GM12891 (cell line): Measurements from ENCODE around the gene HUNK.

Experiments used
- DNase-seq: peaks from one replicate; pipeline ENCODE4 v3.0.0; 2011; ENCODE audit warnings: low spot score; ENCODE audit not compliant: insufficient read length
- FAIRE-seq: peaks from 2 replicates; lab custom pipeline; 2011; peaks lifted over from hg19 to GRCh38; lab: Jason Lieb, UNC
- PAX5 ChIP-seq: IDR thresholded peaks from 2 replicates; pipeline ENCODE4 v1.6.1; 2011; ENCODE audit warnings: low read length, moderate library complexity, mild to moderate bottlenecking; ENCODE audit not compliant: insufficient read depth, severe bottlenecking
- POLR2A ChIP-seq: IDR thresholded peaks from 2 replicates; pipeline ENCODE4 v1.6.1; 2011; ENCODE audit warnings: low read depth, low read length, control low read depth
- POLR2AphosphoS5 ChIP-seq: IDR thresholded peaks from 2 replicates; pipeline ENCODE4 v1.6.1; 2011; ENCODE audit warnings: low read depth, low read length, control low read depth
- POU2F2 ChIP-seq: IDR thresholded peaks from 2 replicates; pipeline ENCODE4 v1.6.1; 2011; ENCODE audit warnings: low read depth, mild to moderate bottlenecking, control low read depth, low read length, moderate library complexity
- SPI1 ChIP-seq: IDR thresholded peaks from 2 replicates; pipeline ENCODE4 v1.6.1; 2011; ENCODE audit warnings: low read depth, low read length, control low read depth
- TAF1 ChIP-seq: IDR thresholded peaks from 2 replicates; pipeline ENCODE4 v1.6.1; 2011; ENCODE audit warnings: low read depth, low read length, control low read depth

Gene HUNK

DNA sequence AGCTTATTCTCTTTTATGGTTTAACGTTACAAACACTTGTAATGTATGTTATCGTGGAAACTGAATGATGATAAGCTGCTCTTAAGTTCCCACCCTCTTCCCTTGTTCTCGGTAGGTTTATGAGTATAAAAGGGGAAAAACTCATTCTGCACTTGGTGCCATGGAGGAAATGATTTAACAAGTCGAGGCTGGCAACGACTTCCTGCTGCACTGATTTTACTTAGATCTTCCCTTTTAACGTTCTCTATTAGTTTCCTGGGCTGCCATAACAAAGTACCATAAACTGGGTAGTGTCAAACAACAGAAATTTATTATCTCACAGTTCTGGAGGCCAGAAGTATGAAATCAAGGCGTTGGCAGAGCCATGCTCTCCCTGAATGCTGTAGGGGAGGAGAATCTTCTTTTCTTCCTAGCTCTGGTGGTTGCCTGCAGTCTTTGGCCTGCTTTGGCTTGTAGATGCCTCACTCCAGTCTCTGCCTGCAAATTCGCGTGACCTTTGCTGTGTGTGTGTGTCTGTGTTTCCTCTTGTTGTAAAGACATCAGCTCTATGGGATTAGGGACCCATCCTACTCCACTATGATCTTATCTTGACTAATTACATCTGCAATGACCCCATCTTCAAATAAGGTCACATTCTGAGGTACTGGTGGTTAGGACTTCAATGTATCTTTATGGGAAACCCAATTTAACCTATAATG lies 26.3 kb downstream of the HUNK start:
- TF ChIP-seq POU2F2, result no peak
- DNase-seq, result no peak
- no peak for FAIRE-seq

- FAIRE-seq, result no peak
- TF ChIP-seq POU2F2 (no peak), TAF1 (no peak), PAX5 (no peak), POLR2A (no peak), POLR2AphosphoS5 (no peak), SPI1 (no peak)
- no peak for DNase-seq
Observed at GRCh38 chr21:31900121-31900895, 27.5 kb downstream of the HUNK start.

GRCh38 chr21:31901315-31901714 lies 28.5 kb downstream of the HUNK start:
- FAIRE-seq (no peak), DNase-seq (no peak)
- TF ChIP-seq POU2F2, result no peak

DNA sequence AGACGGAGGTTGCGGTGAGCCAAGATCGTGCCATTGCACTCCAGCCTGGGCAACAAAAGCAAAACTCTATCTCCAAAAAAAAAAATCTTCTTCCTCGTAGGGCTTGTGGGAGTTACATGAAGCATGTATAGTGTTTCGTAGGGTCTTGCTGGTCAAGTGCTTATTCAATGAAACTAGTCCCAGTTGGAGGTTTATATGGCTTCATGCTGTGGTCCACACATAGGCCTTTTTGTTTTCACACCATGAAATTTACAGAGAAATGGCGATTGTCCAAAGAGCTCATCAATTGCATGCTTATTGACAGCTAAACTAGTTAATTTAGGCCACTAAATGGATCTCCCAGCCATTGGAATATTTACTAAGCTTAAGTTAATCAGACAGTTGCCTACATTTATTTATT lies 29.6 kb downstream of the HUNK start:
- TF ChIP-seq POU2F2, result no peak
- no peak for TF ChIP-seq POLR2A
- TF ChIP-seq POLR2AphosphoS5, result no peak
- TF ChIP-seq TAF1, result no peak
- no peak for TF ChIP-seq SPI1
- no peak for TF ChIP-seq PAX5
- FAIRE-seq (no peak), DNase-seq (no peak)

- no peak for DNase-seq
- no peak for FAIRE-seq
- TF ChIP-seq POU2F2 (no peak), SPI1 (no peak), TAF1 (no peak), POLR2A (no peak), PAX5 (no peak), POLR2AphosphoS5 (no peak)
Observed at GRCh38 chr21:31903896-31904295, 31.1 kb downstream of the HUNK start.

- no peak for FAIRE-seq
- no peak for DNase-seq
- no peak for TF ChIP-seq POU2F2
- no peak for TF ChIP-seq SPI1
- TF ChIP-seq POLR2A, result no peak
- TF ChIP-seq TAF1, result no peak
- no peak for TF ChIP-seq PAX5
- TF ChIP-seq POLR2AphosphoS5, result no peak
Observed at GRCh38 chr21:31905503-31906451, 33.0 kb downstream of the HUNK start.

- no peak for TF ChIP-seq TAF1
- no peak for TF ChIP-seq POLR2AphosphoS5
- no peak for TF ChIP-seq POU2F2
- no peak for TF ChIP-seq POLR2A
- TF ChIP-seq SPI1, result no peak
- no peak for TF ChIP-seq PAX5
- FAIRE-seq, result no peak
- DNase-seq, result no peak
Observed at GRCh38 chr21:31908106-31909031, 35.5 kb downstream of the HUNK start.

DNA sequence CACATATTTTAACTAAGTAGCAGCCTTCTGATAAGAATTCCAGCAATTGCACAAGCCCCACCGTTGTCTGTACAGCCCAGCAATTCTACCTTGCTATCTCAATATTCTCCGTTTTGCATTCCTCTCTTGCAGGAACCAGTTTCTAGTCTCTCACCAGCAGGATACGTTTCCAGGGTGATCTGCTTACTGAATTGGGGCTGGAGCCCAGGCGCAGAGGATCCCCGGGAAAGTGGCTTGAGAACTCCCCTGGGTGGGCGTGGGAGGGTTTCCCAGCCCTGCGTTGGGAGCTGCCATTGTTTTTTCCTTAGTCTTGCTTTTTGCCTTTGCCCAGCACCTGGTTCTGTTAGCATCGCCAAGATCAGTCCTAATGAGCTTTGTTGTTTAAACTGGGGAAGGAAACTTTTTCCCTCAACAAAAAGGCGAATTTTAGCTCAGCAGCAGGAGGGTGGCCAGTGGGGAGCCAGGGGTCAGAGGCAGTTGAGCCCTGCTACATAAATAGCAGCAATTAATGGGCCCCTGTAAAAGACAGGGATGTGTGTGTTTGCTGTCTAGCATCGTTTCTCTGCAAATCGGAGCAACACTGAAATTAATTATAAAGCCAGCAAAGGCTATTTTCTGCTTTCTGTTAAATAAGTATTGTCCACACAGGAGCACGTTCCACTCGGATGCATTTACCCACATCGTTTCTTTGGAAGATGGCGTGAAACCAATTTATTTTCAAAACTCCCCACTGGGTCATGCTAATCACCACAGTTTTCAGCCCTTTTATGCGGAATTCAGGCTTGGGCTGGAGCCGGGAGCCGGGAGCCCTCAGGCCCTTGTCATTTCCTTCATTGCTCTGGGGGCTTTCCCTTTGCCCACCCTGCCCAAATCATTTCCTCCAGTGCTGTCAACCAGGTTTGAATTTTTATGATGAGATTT lies 36.6 kb downstream of the HUNK start:
- DNase-seq (no peak), FAIRE-seq (no peak)
- TF ChIP-seq POU2F2, result no peak
- no peak for TF ChIP-seq POLR2A
- TF ChIP-seq POLR2AphosphoS5, result no peak
- TF ChIP-seq PAX5, result no peak
